Thyroid gland (tissue), 4 donors: Measurements from ENCODE around the gene TAS1R3.

Source experiments
- CTCF ChIP-seq, 6 experiments: fragments of 200-600 bp in 3 of 6; fragments of 450-650 bp in 3 of 6; sonication (generic) in 3 of 6; IDR thresholded peaks; one replicate each; pipeline ENCODE4 v1.5.1; 2016 to 2019; ENCODE audit warnings: antibody characterized with exemption in 6 of 6, mild to moderate bottlenecking in 2 of 6, inconsistent platforms in 1 of 6, moderate library complexity in 1 of 6
- POLR2A ChIP-seq, 2 donors: fragments of 450-650 bp; IDR thresholded peaks; one replicate each; pipeline ENCODE4 v1.6.1; 2017; ENCODE audit warnings: antibody characterized with exemption in 2 of 2, mild to moderate bottlenecking in 2 of 2, moderate library complexity in 1 of 2

- TF ChIP-seq CTCF (IDR thresholded peaks at IDR 0.05) (no peak), POLR2A (IDR thresholded peaks at IDR 0.05) (no peak)
These were observed 27.6 kb downstream of the TAS1R3 start, which contains the start of gene MXRA8 for GRCh38 chr1:1358433-1359271.
